Nephron progenitor cell (in vitro differentiated cells): ENCODE measurements around the gene KLHL36.

Experiments
- DNase-seq: peaks from one replicate; pipeline ENCODE4 v3.0.0; 2021
- H3K27ac Mint-ChIP-seq: 2 replicates; pipeline ENCODE4 v1.8.0; 2021; ENCODE audit warnings: mild to moderate bottlenecking, moderate library complexity, mixed read lengths
- H3K27me3 Mint-ChIP-seq: 2 replicates; pipeline ENCODE4 v1.8.0; 2021; ENCODE audit warnings: mild to moderate bottlenecking, low read depth, mixed read lengths; ENCODE audit not compliant: poor library complexity
- H3K36me3 Mint-ChIP-seq: 2 replicates; pipeline ENCODE4 v1.8.0; 2021; ENCODE audit warnings: low read depth, mixed read lengths
- H3K4me1 Mint-ChIP-seq: 2 replicates; pipeline ENCODE4 v1.8.0; 2021; ENCODE audit warnings: mixed read lengths
- H3K4me3 Mint-ChIP-seq: 2 replicates; pipeline ENCODE4 v1.8.0; 2021; ENCODE audit warnings: mild to moderate bottlenecking, moderate library complexity, mixed read lengths
- H3K9me3 Mint-ChIP-seq: 2 replicates; pipeline ENCODE4 v1.8.0; 2021; ENCODE audit warnings: mild to moderate bottlenecking, moderate library complexity, mixed read lengths
- TF ChIP-seq, protein P1 (sequence below): fragments of 200-600 bp; sonication (generic); IDR thresholded peaks from 2 replicates; pipeline ENCODE4 v1.5.0; 2021; ENCODE audit warnings: antibody characterized with exemption

The KLHL36 gene

DNA sequence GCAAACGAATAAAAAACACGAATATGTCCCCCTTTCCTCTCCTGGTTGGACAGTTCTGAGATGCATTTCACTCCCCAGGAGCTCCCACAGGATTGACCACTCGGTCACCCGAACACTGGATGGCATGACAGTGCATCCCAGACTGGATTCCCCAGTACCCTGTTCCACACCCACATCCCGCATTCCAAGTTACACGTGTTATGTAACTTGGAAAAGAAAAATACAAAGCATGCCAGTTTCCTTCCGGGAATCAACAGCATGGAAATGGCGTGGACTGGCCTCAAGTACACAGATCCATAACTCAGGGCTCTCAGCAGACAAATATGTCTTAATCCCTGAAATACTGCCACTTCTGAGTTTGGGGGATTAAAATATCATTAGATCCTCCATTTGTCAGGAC lies 12.6 kb upstream of the KLHL36 start:
- Mint-ChIP-seq H3K36me3 (no peaks in the 10 kb centered on the region), H3K4me3 (no peak overlapping the region)

DNA sequence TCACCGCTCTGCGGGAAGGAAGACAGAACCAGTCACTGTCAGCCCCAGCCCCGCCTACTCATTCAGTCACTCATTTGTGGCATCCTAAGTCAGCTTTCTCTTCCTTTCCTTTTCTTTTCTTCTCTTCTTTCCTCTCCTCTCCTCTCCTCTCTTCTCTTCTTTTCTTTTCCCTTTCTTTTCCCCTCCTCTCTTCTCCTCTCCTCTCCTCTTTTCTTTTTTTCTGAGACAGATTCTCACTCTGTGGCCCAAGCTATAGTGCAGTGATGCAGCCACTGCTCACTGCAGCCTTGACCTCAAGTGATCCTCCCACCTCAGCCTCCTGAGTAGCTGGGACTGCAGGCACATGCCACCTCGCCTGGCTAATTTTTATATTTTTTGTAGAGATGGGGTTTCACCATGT lies 10.6 kb upstream of the KLHL36 start:
- Mint-ChIP-seq H3K4me3 (no peak overlapping the region), H3K27ac (peak overlapping the region; percentile 44), H3K36me3 (no peaks in the 10 kb centered on the region)

More for the DNA sequence above, 12.6 kb upstream of the KLHL36 start:
- Mint-ChIP-seq H3K27me3 (peaks cover 32% of the 10 kb centered on the region), H3K27ac (no peak overlapping the region), H3K4me1 (peaks cover 43% of the 10 kb centered on the region), H3K9me3 (peaks cover 3% of the 10 kb centered on the region)
- TF ChIP-seq, protein P1, sequence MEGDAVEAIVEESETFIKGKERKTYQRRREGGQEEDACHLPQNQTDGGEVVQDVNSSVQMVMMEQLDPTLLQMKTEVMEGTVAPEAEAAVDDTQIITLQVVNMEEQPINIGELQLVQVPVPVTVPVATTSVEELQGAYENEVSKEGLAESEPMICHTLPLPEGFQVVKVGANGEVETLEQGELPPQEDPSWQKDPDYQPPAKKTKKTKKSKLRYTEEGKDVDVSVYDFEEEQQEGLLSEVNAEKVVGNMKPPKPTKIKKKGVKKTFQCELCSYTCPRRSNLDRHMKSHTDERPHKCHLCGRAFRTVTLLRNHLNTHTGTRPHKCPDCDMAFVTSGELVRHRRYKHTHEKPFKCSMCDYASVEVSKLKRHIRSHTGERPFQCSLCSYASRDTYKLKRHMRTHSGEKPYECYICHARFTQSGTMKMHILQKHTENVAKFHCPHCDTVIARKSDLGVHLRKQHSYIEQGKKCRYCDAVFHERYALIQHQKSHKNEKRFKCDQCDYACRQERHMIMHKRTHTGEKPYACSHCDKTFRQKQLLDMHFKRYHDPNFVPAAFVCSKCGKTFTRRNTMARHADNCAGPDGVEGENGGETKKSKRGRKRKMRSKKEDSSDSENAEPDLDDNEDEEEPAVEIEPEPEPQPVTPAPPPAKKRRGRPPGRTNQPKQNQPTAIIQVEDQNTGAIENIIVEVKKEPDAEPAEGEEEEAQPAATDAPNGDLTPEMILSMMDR: no peak
- no peak for DNase-seq

GRCh38 chr16:84638231-84638806 lies 10.0 kb upstream of the KLHL36 start:
- peaks cover 30% of the 10 kb centered on the region for H3K27me3 Mint-ChIP-seq
- peak overlapping the region; percentile 44 for H3K27ac Mint-ChIP-seq
- DNase-seq: peak; percentile 47
- no peak overlapping the region for H3K4me3 Mint-ChIP-seq
- peaks cover 63% of the 10 kb centered on the region for H3K4me1 Mint-ChIP-seq
- H3K9me3 Mint-ChIP-seq: peaks cover 3% of the 10 kb centered on the region
- H3K36me3 Mint-ChIP-seq: no peaks in the 10 kb centered on the region
- TF ChIP-seq, protein P1: no peak

More for the DNA sequence above, 10.6 kb upstream of the KLHL36 start:
- TF ChIP-seq, protein P1: no peak
- Mint-ChIP-seq H3K27me3 (peaks cover 24% of the 10 kb centered on the region), H3K4me1 (peaks cover 60% of the 10 kb centered on the region), H3K9me3 (peaks cover 3% of the 10 kb centered on the region)
- DNase-seq: no peak

GRCh38 chr16:84640145-84640544 lies 8.2 kb upstream of the KLHL36 start:
- DNase-seq: no peak
- peaks cover 3% of the 10 kb centered on the region for H3K9me3 Mint-ChIP-seq
- H3K36me3 Mint-ChIP-seq: no peaks in the 10 kb centered on the region
- peaks cover 49% of the 10 kb centered on the region for H3K4me1 Mint-ChIP-seq
- H3K27ac Mint-ChIP-seq: no peak overlapping the region
- peaks cover 23% of the 10 kb centered on the region for H3K27me3 Mint-ChIP-seq
- TF ChIP-seq, protein P1: no peak
- H3K4me3 Mint-ChIP-seq: peak overlapping the region; percentile 50

DNA sequence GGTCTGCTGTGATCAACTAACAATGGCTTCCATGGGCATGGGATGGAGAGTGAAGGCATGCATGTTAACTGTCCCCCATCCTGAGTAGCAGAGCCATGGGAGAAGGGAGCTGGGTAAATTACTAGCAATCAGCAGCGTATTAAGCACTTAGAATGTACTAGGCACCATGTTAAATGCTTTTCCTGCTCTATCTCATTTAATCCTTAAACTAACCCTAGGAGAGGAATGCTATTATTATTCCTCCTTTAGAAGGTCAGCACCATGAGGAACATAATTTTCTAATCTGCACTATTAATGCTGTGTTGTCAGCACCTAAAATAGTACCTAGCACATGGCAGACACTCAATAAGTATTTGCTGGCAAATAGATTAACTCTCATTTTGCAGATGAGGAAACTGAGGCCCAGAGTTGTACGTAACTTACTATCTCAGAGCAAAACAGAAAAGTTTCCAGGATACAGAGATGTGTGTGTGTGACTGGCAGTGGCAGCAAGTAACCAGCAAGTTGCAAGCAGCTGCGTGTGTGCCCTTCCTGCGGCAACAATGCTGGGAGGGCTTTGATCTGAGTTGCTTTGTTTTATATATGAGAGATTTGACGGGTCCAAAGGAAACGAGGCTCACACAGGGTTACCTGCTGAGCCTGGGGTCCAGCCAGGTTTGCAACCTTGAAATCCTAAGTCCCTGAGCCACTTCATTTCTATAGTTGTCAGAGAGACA lies 6.5 kb upstream of the KLHL36 start:
- Mint-ChIP-seq H3K4me1 (peaks cover 47% of the 10 kb centered on the region), H3K27ac (no peak overlapping the region), H3K27me3 (peaks cover 37% of the 10 kb centered on the region), H3K36me3 (no peaks in the 10 kb centered on the region), H3K9me3 (peaks cover 6% of the 10 kb centered on the region), H3K4me3 (no peak overlapping the region)
- DNase-seq: no peak
- TF ChIP-seq, protein P1: no peak

DNA sequence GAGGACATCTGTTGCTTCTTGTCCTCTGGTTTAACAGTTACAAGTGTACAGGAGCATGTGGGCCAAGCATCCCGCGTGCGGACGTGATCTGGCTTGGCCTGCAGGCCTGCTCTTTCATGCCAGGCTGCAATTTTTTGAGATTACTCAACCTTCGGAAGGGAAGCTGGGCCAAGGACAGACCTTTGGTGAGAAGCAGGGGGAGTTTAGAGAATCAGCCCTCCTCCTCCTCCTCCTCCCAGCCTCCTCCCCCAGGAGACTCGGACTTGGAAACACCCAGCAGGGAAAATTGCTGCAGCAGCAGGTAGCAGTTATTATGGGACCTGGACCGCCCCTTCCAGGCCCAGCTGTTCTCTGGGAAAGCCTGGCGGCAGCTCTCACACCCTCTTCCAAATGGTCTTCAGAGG lies 5.1 kb upstream of the KLHL36 start:
- no peak for DNase-seq
- Mint-ChIP-seq H3K4me3 (no peak overlapping the region), H3K27me3 (peaks cover 44% of the 10 kb centered on the region), H3K36me3 (no peaks in the 10 kb centered on the region), H3K9me3 (peaks cover 6% of the 10 kb centered on the region), H3K27ac (no peak overlapping the region), H3K4me1 (peaks cover 39% of the 10 kb centered on the region)
- TF ChIP-seq, protein P1: no peak
